Jurkat, Clone E6-1 (cell line): ENCODE data around the gene RALGDS.
"Not testable (repeated sequence)": the region's sequence is repeated elsewhere in the genome, so short reads cannot be mapped to it uniquely, and the experiment has no call there.

ENCODE experiments used
- DNase-seq: peaks from one replicate; pipeline ENCODE4 v3.0.0-alpha.2; 2011; ENCODE audit warnings: low read depth, low spot score
- H3K4me3 ChIP-seq: 2 replicates; pipeline ENCODE4 v1.5.1; 2011; ENCODE audit warnings: mild to moderate bottlenecking, low read length, control low read depth, moderate library complexity

RALGDS gene

GRCh38 chr9:133080786-133081779, 40.0 kb downstream of the RALGDS start:
- DNase-seq, result not testable (repeated sequence)

GRCh38 chr9:133080161-133080560, 40.9 kb downstream of the RALGDS start:
- DNase-seq, result no peak
- H3K4me3 ChIP-seq, result no peak overlapping the region

More at GRCh38 chr9:133080786-133081779, 40.0 kb downstream of the RALGDS start:
- not testable (repeated sequence) for H3K4me3 ChIP-seq

DNA sequence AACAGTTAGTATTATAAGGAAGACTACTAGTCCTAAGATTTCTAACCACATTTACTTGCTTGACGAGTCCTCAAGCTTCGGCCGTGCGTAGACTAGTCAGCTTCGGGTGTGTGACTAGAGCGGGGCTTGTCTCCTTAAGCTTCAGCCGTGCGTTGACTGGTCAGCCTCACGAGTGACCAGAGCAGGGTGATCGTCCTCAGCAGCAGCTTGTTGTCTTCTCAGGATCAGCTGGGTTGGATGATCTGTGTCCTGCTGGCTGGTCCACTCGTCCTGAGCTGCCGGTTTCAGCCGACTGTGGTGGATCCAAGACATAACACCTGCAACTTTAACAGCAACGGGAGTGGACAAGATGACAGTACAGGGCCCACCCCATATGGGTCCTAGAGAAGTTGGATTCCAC, 42.6 kb downstream of the RALGDS start:
- DNase-seq, result no peak
- H3K4me3 ChIP-seq, result no peak overlapping the region

GRCh38 chr9:133076691-133077090, 44.3 kb downstream of the RALGDS start:
- DNase-seq, result no peak
- H3K4me3 ChIP-seq, result no peak overlapping the region

- H3K4me3 ChIP-seq, result no peak overlapping the region
- no peak for DNase-seq
Measured at GRCh38 chr9:133075925-133076630, 45.0 kb downstream of the RALGDS start.

DNA sequence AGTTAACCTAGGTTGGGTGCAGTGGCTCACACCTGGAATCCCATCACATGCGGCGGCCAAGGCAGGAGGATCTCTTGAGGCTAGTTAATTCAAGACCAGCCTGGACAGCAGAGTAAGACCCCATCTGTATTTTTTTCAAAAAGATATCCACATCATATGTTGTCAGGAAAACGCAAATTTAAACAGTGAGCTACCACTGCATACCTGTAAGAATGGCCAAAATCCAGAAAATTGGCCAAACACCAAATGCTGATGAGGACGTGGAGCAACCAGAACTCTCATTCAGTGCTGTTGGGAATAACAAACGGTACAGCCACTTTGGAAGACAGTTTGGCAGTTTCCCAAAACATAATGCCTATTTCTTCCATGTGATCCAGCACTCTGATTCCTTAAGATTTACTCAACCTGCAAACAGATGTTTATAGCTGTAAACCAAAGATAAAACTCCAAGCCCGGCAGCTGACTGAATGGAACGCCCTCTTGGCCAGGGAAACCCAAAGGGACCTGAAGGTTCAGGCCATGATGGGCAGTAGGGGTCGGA, 46.9 kb downstream of the RALGDS start:
- H3K4me3 ChIP-seq, result no peak overlapping the region
- DNase-seq, result no peak

GRCh38 chr9:133073086-133074014, 47.7 kb downstream of the RALGDS start:
- H3K4me3 ChIP-seq, result no peak overlapping the region
- no peak for DNase-seq

- H3K4me3 ChIP-seq, DNase-seq: not testable (repeated sequence)
Measured at GRCh38 chr9:133072210-133072609, 48.8 kb downstream of the RALGDS start.

- no peak overlapping the region for H3K4me3 ChIP-seq
- no peak for DNase-seq
Measured at GRCh38 chr9:133071484-133072150, 49.4 kb downstream of the RALGDS start.

GRCh38 chr9:133070985-133071384, 50.1 kb downstream of the RALGDS start:
- DNase-seq, H3K4me3 ChIP-seq: not testable (repeated sequence)

- not testable (repeated sequence) for H3K4me3 ChIP-seq, DNase-seq
Measured at GRCh38 chr9:133070500-133070961, 50.5 kb downstream of the RALGDS start.

DNA sequence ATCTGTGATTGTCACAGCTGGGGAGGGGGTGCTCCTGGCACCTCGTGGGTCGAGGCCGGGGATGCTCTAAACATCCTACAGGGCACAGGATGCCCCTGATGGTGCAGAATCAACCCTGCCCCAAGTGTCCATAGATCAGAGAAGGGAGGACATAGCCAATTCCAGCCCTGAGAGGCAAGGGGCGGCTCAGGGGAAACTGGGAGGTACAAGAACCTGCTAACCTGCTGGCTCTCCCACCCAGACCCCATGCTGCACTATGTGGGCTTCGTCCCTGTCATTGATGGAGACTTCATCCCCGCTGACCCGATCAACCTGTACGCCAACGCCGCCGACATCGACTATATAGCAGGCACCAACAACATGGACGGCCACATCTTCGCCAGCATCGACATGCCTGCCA, 52.6 kb downstream of the RALGDS start:
- not testable (repeated sequence) for DNase-seq, H3K4me3 ChIP-seq

DNA sequence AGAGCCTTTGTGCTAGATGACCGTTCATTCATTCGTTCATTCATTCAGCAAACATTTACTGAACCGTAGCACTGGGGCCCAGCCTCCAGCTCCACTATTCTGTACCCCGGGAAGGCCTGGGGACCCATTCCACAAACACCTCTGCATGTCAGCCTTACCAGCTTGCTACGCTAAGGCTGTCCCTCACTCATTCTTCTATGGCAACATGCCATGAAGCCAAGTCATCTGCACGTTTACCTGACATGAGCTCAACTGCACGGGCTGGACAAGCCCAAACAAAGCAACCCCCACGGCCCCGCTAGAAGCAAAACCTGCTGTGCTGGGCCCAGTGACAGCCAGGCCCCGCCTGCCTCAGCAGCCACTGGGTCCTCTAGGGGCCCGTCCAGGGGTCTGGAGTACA, 53.2 kb downstream of the RALGDS start:
- DNase-seq, result no peak
- H3K4me3 ChIP-seq, result no peak overlapping the region

- no peak overlapping the region for H3K4me3 ChIP-seq
- DNase-seq, result no peak
Measured at GRCh38 chr9:133067006-133067405, 54.0 kb downstream of the RALGDS start.

GRCh38 chr9:133066181-133066983, 54.7 kb downstream of the RALGDS start:
- no peak for DNase-seq
- H3K4me3 ChIP-seq, result no peak overlapping the region

GRCh38 chr9:133065070-133065388, 56.0 kb downstream of the RALGDS start:
- no peak overlapping the region for H3K4me3 ChIP-seq
- DNase-seq, result no peak

GRCh38 chr9:133064241-133065069, 56.6 kb downstream of the RALGDS start:
- DNase-seq, result no peak

More at GRCh38 chr9:133064241-133065069, 56.6 kb downstream of the RALGDS start:
- no peak overlapping the region for H3K4me3 ChIP-seq
